H1 (cell line): ENCODE data around the gene TAB3. TPM values are rescaled to one million over a fixed set of nuclear protein-coding genes. Genes with fewer than 3 reads are reported as not detected.

Experiments
- CTCF ChIA-PET: fragments of 300-600 bp; sonication (Branson Sonifier 250); formaldehyde crosslinking; loops from one replicate; lab custom pipeline; 2021; ENCODE audit not compliant: partially characterized antibody; lab: Charles Lee
- POLR2A ChIA-PET: fragments of 300-600 bp; sonication (Branson Sonifier 250); formaldehyde crosslinking; loops from one replicate; lab custom pipeline; 2021; ENCODE audit warnings: inconsistent platforms; ENCODE audit not compliant: partially characterized antibody; lab: Charles Lee
- DNase-seq, 2 experiments: peaks; one replicate each; pipeline versions ENCODE4 v3.0.0 to v3.0.0-alpha.2; 2010 to 2022; ENCODE audit warnings: low spot score in 2 of 2, low read depth in 1 of 2, mixed read lengths in 1 of 2
- FAIRE-seq: peaks from 2 replicates; lab custom pipeline; 2011; peaks lifted over from hg19 to GRCh38; lab: Jason Lieb, UNC
- H2AFZ ChIP-seq: 2 replicates; pipeline ENCODE4 v1.8.1; 2012; ENCODE audit warnings: low read length, inconsistent platforms
- H2AK5ac ChIP-seq: 2 replicates; pipeline ENCODE4 v1.6.1; 2013; ENCODE audit warnings: low read depth, low read length
- H2BK120ac ChIP-seq: replicated peaks from 2 replicates; pipeline ENCODE3; 2013; ENCODE audit warnings: low read depth, low read length, inconsistent platforms
- H2BK12ac ChIP-seq: 2 replicates; pipeline ENCODE4 v1.6.1; 2013; ENCODE audit warnings: low read depth, low read length
- H2BK15ac ChIP-seq: 2 replicates; pipeline ENCODE4 v1.6.1; 2013; ENCODE audit warnings: low read length
- H2BK20ac ChIP-seq: 2 replicates; pipeline ENCODE4 v1.6.1; 2013; ENCODE audit warnings: low read length
- H2BK5ac ChIP-seq: 2 replicates; pipeline ENCODE4 v1.6.1; 2013; ENCODE audit warnings: low read depth, low read length
- H3K14ac ChIP-seq: 2 replicates; pipeline ENCODE4 v1.6.1; 2013; ENCODE audit warnings: inconsistent platforms; ENCODE audit not compliant: insufficient read length
- H3K18ac ChIP-seq: 2 replicates; pipeline ENCODE4 v1.6.1; 2013; ENCODE audit warnings: low read length; ENCODE audit errors: extremely low read depth
- H3K23ac ChIP-seq: 2 replicates; pipeline ENCODE4 v1.6.1; 2013; ENCODE audit warnings: inconsistent platforms; ENCODE audit not compliant: insufficient read length
- H3K23me2 ChIP-seq: 2 replicates; pipeline ENCODE4 v1.6.1; 2013; ENCODE audit warnings: low read depth, low read length
- H3K27ac ChIP-seq: 2 replicates; pipeline ENCODE4 v1.6.1; 2011; ENCODE audit warnings: low read depth, low read length, inconsistent platforms
- H3K27me3 ChIP-seq, 4 experiments: replicated peaks in 1 of 4; 1 replicate in 1 of 4; 2 replicates in 3 of 4; pipeline versions ENCODE4 v1.6.1 to v1.8.1; 2011 to 2013; ENCODE audit warnings: low read length in 3 of 4, mild to moderate bottlenecking in 3 of 4, inconsistent platforms in 2 of 4, mixed read lengths in 2 of 4, moderate library complexity in 1 of 4; ENCODE audit not compliant: control insufficient read depth in 3 of 4, insufficient read depth in 3 of 4; ENCODE audit errors: extremely low read depth in 1 of 4
- H3K36me3 ChIP-seq, 4 experiments: 2 replicates each; pipeline versions ENCODE4 v1.6.1 to v1.8.1; 2011 to 2013; ENCODE audit warnings: mild to moderate bottlenecking in 4 of 4, low read length in 3 of 4, moderate library complexity in 2 of 4, control low read depth in 1 of 4, inconsistent platforms in 1 of 4; ENCODE audit not compliant: insufficient read depth in 4 of 4, control insufficient read depth in 2 of 4
- H3K4ac ChIP-seq: replicated peaks from 2 replicates; pipeline ENCODE3; 2013; ENCODE audit warnings: low read length, low read depth, mixed read lengths, inconsistent platforms; ENCODE audit not compliant: insufficient read length
- H3K4me1 ChIP-seq, 4 experiments: replicated peaks in 1 of 4; 1 replicate in 1 of 4; 2 replicates in 3 of 4; pipeline versions ENCODE4 v1.6.1 to v1.8.1; 2011 to 2013; ENCODE audit warnings: low read length in 3 of 4, inconsistent platforms in 2 of 4, mixed read lengths in 1 of 4; ENCODE audit not compliant: insufficient read depth in 4 of 4, control insufficient read depth in 3 of 4
- H3K4me2 ChIP-seq, 2 experiments: 2 replicates each; pipeline versions ENCODE4 v1.6.1 to v1.8.1; 2011 to 2013; ENCODE audit warnings: low read depth in 2 of 2, low read length in 2 of 2, control low read depth in 1 of 2, inconsistent platforms in 1 of 2, mild to moderate bottlenecking in 1 of 2; ENCODE audit not compliant: insufficient read depth in 1 of 2
- H3K4me3 ChIP-seq, 4 experiments: fragments of 200-600, 300-600 bp in 1 of 4; sonication (generic), shearing (Covaris generic), sonication (Bioruptor Twin) in 1 of 4; 2 replicates each; pipeline versions ENCODE4 v1.5.1 to v1.8.1; 2011 to 2016; ENCODE audit warnings: low read length in 4 of 4, low read depth in 3 of 4, control low read depth in 2 of 4, inconsistent platforms in 2 of 4, mild to moderate bottlenecking in 2 of 4, mixed read lengths in 1 of 4, moderate library complexity in 1 of 4; ENCODE audit not compliant: insufficient read depth in 2 of 4; ENCODE audit errors: extremely low read depth in 1 of 4
- H3K56ac ChIP-seq: replicated peaks from 2 replicates; pipeline ENCODE3; 2013; ENCODE audit warnings: low read depth, mild to moderate bottlenecking, mixed read lengths, low read length, inconsistent platforms; ENCODE audit not compliant: insufficient read length
- H3K79me1 ChIP-seq: 2 replicates; pipeline ENCODE4 v1.6.1; 2013; ENCODE audit warnings: low read depth, low read length, control low read depth
- H3K79me2 ChIP-seq, 2 experiments: 2 replicates each; pipeline versions ENCODE4 v1.6.1 to v1.8.1; 2012 to 2013; ENCODE audit warnings: low read length in 2 of 2, mild to moderate bottlenecking in 2 of 2, inconsistent platforms in 1 of 2; ENCODE audit not compliant: insufficient read depth in 2 of 2, control insufficient read depth in 1 of 2
- H3K9ac ChIP-seq, 4 experiments: replicated peaks in 1 of 4; 1 replicate in 1 of 4; 2 replicates in 3 of 4; pipeline versions ENCODE4 v1.6.1 to v1.8.1; 2011 to 2013; ENCODE audit warnings: low read depth in 3 of 4, low read length in 3 of 4, control low read depth in 2 of 4, mild to moderate bottlenecking in 2 of 4, moderate library complexity in 2 of 4, inconsistent platforms in 1 of 4; ENCODE audit errors: extremely low read depth in 1 of 4
- H3K9me3 ChIP-seq, 2 experiments: 2 replicates each; pipeline versions ENCODE4 v1.6.1 to v1.8.1; 2012 to 2013; ENCODE audit warnings: mild to moderate bottlenecking in 2 of 2, moderate library complexity in 2 of 2, control low read depth in 1 of 2, inconsistent platforms in 1 of 2, low read depth in 1 of 2, low read length in 1 of 2, mixed read lengths in 1 of 2; ENCODE audit not compliant: insufficient read depth in 2 of 2
- H4K20me1 ChIP-seq, 2 experiments: replicated peaks in 1 of 2; 2 replicates each; pipeline versions ENCODE3 to v1.8.1; 2011 to 2013; ENCODE audit warnings: inconsistent platforms in 2 of 2, low read length in 2 of 2, mild to moderate bottlenecking in 1 of 2; ENCODE audit not compliant: insufficient read depth in 2 of 2, control insufficient read depth in 1 of 2
- H4K5ac ChIP-seq: 2 replicates; pipeline ENCODE4 v1.6.1; 2013; ENCODE audit warnings: low read length, low read depth, mixed read lengths, inconsistent platforms; ENCODE audit not compliant: insufficient read length
- H4K8ac ChIP-seq: 2 replicates; pipeline ENCODE4 v1.8.0; 2013; ENCODE audit warnings: mild to moderate bottlenecking, moderate library complexity, low read length, inconsistent platforms; ENCODE audit not compliant: insufficient read depth; ENCODE audit errors: extremely low read depth
- H4K91ac ChIP-seq: replicated peaks from 2 replicates; pipeline ENCODE3; 2013; ENCODE audit warnings: low read length, mixed read lengths, inconsistent platforms; ENCODE audit not compliant: insufficient read length
- HDAC2 ChIP-seq, 2 experiments: fragments of 300-600 bp in 1 of 2; sonication (generic) in 1 of 2; IDR thresholded peaks; 2 replicates each; pipeline ENCODE4 v1.6.1; 2011 to 2012; ENCODE audit warnings: low read depth in 2 of 2, low read length in 2 of 2, mild to moderate bottlenecking in 2 of 2, moderate library complexity in 2 of 2, borderline replicate concordance in 1 of 2, inconsistent platforms in 1 of 2
- RAD21 ChIP-seq, 2 experiments: IDR thresholded peaks in 1 of 2; conservative IDR thresholded peaks in 1 of 2; 2 replicates each; pipeline ENCODE4 v1.6.1; 2011; ENCODE audit warnings: low read depth in 2 of 2, low read length in 2 of 2, improper control_type of control experiment in 1 of 2, inconsistent platforms in 1 of 2, mild to moderate bottlenecking in 1 of 2, moderate library complexity in 1 of 2
- RNF2 ChIP-seq: fragments of 200-900, 300-1000 bp; sonication (generic); IDR thresholded peaks from 2 replicates; pipeline ENCODE4 v1.7.1; 2016; ENCODE audit warnings: borderline replicate concordance, low read depth, mild to moderate bottlenecking, antibody characterized with exemption, low read length; ENCODE audit not compliant: poor library complexity, severe bottlenecking; ENCODE audit errors: missing control alignments
- WGBS, 2 experiments: shearing (Covaris generic) in 1 of 2; methylation state at CpG; one replicate each; pipeline versions ENCODE4 v1.1.6 to v1.1.7; 2013 to 2015; ENCODE audit warnings: low lambda C conversion rate in 2 of 2, mixed read lengths in 2 of 2, inconsistent platforms in 1 of 2, low coverage in 1 of 2, missing lambda C conversion rate in 1 of 2; ENCODE audit not compliant: insufficient replicate concordance in 2 of 2, insufficient coverage in 1 of 2, insufficient read length in 1 of 2; ENCODE audit errors: extremely low coverage in 1 of 2, missing lambda C conversion rate in 1 of 2; 5-methylcytosine and 5-hydroxymethylcytosine counted together
- long read RNA-seq, 2 experiments: library from RNA in 1 of 2; library from capped mRNA in 1 of 2; stranded (forward); transcript quantifications; one replicate each; pipeline ENCODE4 v2.0.0, GENCODE V29; 2021; ENCODE audit warnings: inconsistent platforms in 1 of 2
- polyA minus RNA-seq, 3 experiments: library from RNA; depleted of rRNA, polyadenylated mRNA; stranded (reverse); fragments of >200 nt; gene quantifications; 1 replicate in 2 of 3; 2 replicates in 1 of 3; pipeline ENCODE4 v1.2.3, GENCODE V29; 2011
- polyA plus RNA-seq, 7 experiments: library from polyadenylated mRNA; depleted of rRNA in 3 of 7; stranded (reverse) in 5 of 7; unstranded in 2 of 7; fragments of >200 nt in 5 of 7; fragments of 200-250 nt in 2 of 7; gene quantifications; 1 replicate in 5 of 7; 2 replicates in 1 of 7; 4 replicates in 1 of 7; pipeline versions ENCODE4 v1.2.1 to v1.2.3, GENCODE V29; 2011 to 2013; ENCODE audit warnings: missing spikeins in 2 of 7, mixed read lengths in 2 of 7
- total RNA-seq: library from RNA; stranded (reverse); fragmentation: NEBNext Ultra II Directional; extraction: Animal tissue kit (Norgen Biotek cat#: 25700); gene quantifications from 2 replicates; pipeline ENCODE4 v1.2.1, GENCODE V29; 2021

Gene TAB3, protein sequence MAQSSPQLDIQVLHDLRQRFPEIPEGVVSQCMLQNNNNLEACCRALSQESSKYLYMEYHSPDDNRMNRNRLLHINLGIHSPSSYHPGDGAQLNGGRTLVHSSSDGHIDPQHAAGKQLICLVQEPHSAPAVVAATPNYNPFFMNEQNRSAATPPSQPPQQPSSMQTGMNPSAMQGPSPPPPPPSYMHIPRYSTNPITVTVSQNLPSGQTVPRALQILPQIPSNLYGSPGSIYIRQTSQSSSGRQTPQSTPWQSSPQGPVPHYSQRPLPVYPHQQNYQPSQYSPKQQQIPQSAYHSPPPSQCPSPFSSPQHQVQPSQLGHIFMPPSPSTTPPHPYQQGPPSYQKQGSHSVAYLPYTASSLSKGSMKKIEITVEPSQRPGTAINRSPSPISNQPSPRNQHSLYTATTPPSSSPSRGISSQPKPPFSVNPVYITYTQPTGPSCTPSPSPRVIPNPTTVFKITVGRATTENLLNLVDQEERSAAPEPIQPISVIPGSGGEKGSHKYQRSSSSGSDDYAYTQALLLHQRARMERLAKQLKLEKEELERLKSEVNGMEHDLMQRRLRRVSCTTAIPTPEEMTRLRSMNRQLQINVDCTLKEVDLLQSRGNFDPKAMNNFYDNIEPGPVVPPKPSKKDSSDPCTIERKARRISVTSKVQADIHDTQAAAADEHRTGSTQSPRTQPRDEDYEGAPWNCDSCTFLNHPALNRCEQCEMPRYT
- total RNA-seq (12.7 and 12.9 TPM in 2 replicates), polyA plus RNA-seq (2011; rRNA removed) (7.8 and 12.7 TPM in 2 replicates), polyA minus RNA-seq (2011; rRNA and poly(A)+ RNA removed) (22.3 and 27.7 TPM in 2 replicates)
- 9.8 TPM for polyA plus RNA-seq (2011; cell fraction: cytosol; rRNA removed)
- polyA plus RNA-seq (2011; cell fraction: nucleus; rRNA removed): 12.7 TPM
- 5.9 to 11.6 TPM (median 8.1 TPM) in 4 replicates for polyA plus RNA-seq (2012, experiment 1 of 2)
- polyA plus RNA-seq (2012, experiment 2 of 2): 0.58 TPM
- polyA plus RNA-seq (2013, experiment 1 of 2): 10.8 TPM
- polyA plus RNA-seq (2013, experiment 2 of 2): 10.9 TPM
- polyA minus RNA-seq (2011; cell fraction: cytosol; rRNA and poly(A)+ RNA removed): 7.3 TPM
- polyA minus RNA-seq (2011; cell fraction: nucleus; rRNA and poly(A)+ RNA removed): 33.7 TPM
- long read RNA-seq, experiment 1, partial matches to known transcripts: 1 of 7 reads
- long read RNA-seq, experiment 1, other reads (novel, unspliced or antisense): 6 of 7 reads
- long read RNA-seq, experiment 2, partial matches to known transcripts: 0 of 5 reads
- long read RNA-seq, experiment 2, other reads (novel, unspliced or antisense): 5 of 5 reads

DNA sequence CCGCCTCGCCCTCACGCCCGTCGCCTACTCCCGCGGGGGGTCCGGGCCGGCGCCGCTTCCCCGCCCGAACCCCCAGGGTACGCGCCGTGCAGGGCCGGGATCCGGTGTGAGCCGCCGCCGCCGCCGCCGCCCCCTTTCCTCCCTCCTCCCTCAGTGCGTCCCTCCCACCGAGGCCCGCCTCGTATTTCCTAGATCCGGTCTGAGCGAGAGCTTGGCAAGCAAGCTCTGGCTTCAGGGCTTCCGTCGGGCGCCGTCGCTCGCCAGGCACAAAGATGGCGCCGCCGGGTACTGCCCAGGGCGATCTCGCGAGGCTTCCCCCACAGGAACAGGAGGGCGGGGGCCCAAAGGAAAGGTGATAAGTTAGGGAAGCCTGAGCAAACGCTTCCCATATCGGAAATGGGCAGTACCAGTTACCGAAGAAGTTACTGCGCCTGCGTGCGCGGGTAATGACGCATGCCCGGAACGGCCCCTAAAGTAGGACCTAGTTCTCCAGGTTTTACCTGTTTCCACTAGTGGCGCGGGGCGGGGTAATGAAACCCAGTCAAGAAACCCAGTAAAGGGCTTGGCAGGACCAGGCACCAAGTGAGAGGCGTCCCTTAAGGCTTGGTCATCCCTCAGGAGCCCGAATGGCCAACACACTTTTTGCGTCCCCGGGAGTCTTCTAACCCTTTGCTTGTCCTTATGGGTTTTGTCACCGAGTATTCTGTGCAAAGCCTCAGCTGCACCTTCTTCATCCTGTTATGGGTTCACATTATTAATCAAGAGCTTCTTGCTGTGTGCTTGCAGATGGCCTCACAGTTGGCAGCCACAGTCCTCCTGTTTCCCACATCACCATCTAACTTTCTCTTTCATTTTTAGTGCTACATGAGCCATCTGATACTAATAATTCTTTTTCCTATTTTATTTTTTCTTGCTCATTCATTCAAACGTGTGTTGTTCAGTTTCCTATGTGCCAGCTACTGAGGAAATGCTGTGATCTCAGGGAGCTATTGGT is at the start of gene TAB3:
TSS of gene TAB3 (minus strand) at position 108 of the 994 bp plus-strand sequence. CDS start 29,666 bp downstream, outside the sequence.
- no peak within 1 kb of the TSS; the same call in 1 of the 2 replicates for H3K27ac ChIP-seq
- H3K23me2 ChIP-seq: peaks cover 2% of the 10 kb centered on the region; the same call in 1 of the 2 replicates
- peak within 1 kb of the TSS; percentile 54 to 84 (median 76) for H3K9ac ChIP-seq
- H2BK5ac ChIP-seq: peak within 1 kb of the TSS; percentile 60; the same call in 1 of the 2 replicates
- H4K5ac ChIP-seq: peak within 1 kb of the TSS; percentile 28
- H2AFZ ChIP-seq: no peak within 1 kb of the TSS
- H3K14ac ChIP-seq: no peak within 1 kb of the TSS
- ChIA-PET CTCF (interaction anchor here (1.0 kb wide), 1 partner anchor 69 kb away, joined by 4 read pairs; no protein-coding TSS in a partner anchor), POLR2A (no interaction called here)
- no peaks in the 10 kb centered on the region for H4K20me1 ChIP-seq
- peak within 1 kb of the TSS; percentile 71 to 90 for H3K4me2 ChIP-seq
- H3K27me3 ChIP-seq: no peaks in the 10 kb centered on the region
- no peak within 1 kb of the TSS for H4K91ac ChIP-seq
- no peak within 1 kb of the TSS for H3K23ac ChIP-seq
- H3K79me2 ChIP-seq: peaks cover 0 to 38% of the 10 kb centered on the region in 2 experiments; a peak in 2 of 4 replicates
- H2BK20ac ChIP-seq: no peak within 1 kb of the TSS
- H2BK120ac ChIP-seq: no peak within 1 kb of the TSS
- H3K4me1 ChIP-seq: no peaks in the 10 kb centered on the region
- H3K18ac ChIP-seq: peak within 1 kb of the TSS; percentile 71; the same call in 1 of the 2 replicates
- no peak within 1 kb of the TSS for H3K56ac ChIP-seq
- H2BK12ac ChIP-seq: no peak within 1 kb of the TSS
- no peaks in the 10 kb centered on the region for H3K79me1 ChIP-seq
- 5% methylated on average over 12 of the region's 62 CpGs; no CpG with 5 or more reads in 1 of the 2 experiments for WGBS, 2 experiments
- no peaks in the 10 kb centered on the region for H3K36me3 ChIP-seq
- no peak within 1 kb of the TSS for H2BK15ac ChIP-seq
- no peak within 1 kb of the TSS for H2AK5ac ChIP-seq
- peak within 1 kb of the TSS; percentile 57 to 90 (median 70) for H3K4me3 ChIP-seq
- peak within 1 kb of the TSS; percentile 14; the same call in 1 of the 2 replicates for H4K8ac ChIP-seq
- peak; percentile 82 to 90 for DNase-seq
- peak; percentile 63 for FAIRE-seq
- no peak within 1 kb of the TSS for H3K4ac ChIP-seq
- H3K9me3 ChIP-seq: no peaks in the 10 kb centered on the region
- TF ChIP-seq HDAC2 (IDR thresholded peaks at IDR 0.05; ENCODE audit: borderline replicate concordance in 1 of 2, low read depth in 2 of 2, low read length in 2 of 2) (no peak), RNF2 (no peak), RAD21 (IDR thresholded peaks at IDR 0.05 in 1 of 2, conservative IDR thresholded peaks at IDR 0.05 in 1 of 2; ENCODE audit: low read depth in 2 of 2, low read length in 2 of 2) (no peak)
